Lower lobe of right lung (tissue), 2 donors: ENCODE results near the gene UBXN6. TPM values are rescaled to one million over a fixed set of nuclear protein-coding genes. Genes with fewer than 3 reads are reported as not detected.

ENCODE experiments used
- ATAC-seq, 2 donors: fragments of 200-7000 bp; cut with Tn5 transposase; one replicate each; pipeline ENCODE4 v1.9.1; 2020 to 2022; ENCODE audit warnings: mild to moderate bottlenecking in 2 of 2, moderate library complexity in 2 of 2
- DNase-seq: peaks from one replicate; pipeline ENCODE4 v3.0.0-alpha.2; 2020
- H3K27ac ChIP-seq: fragments of 200-600 bp; one replicate; pipeline ENCODE4 v1.8.0; 2022
- H3K27me3 ChIP-seq: fragments of 200-600 bp; one replicate; pipeline ENCODE4 v1.8.0; 2022; ENCODE audit warnings: low read depth
- H3K36me3 ChIP-seq: fragments of 200-600 bp; one replicate; pipeline ENCODE4 v1.8.0; 2022; ENCODE audit warnings: mild to moderate bottlenecking
- H3K4me1 ChIP-seq: fragments of 200-600 bp; one replicate; pipeline ENCODE4 v1.8.0; 2022
- H3K4me3 ChIP-seq: fragments of 200-600 bp; one replicate; pipeline ENCODE4 v1.8.0; 2022; ENCODE audit warnings: mild to moderate bottlenecking
- H3K9me3 ChIP-seq: fragments of 200-600 bp; one replicate; pipeline ENCODE4 v1.8.0; 2022
- intact Hi-C: fragments of 100-400 bp; cut with DNase I; formaldehyde crosslinking; loops from one replicate; pipeline ENCODE4 v1.11.0; 2022
- total RNA-seq: library from RNA; stranded (reverse); fragmentation: NEBNext Ultra II Directional; extraction: Animal tissue kit (Norgen Biotek cat#: 25700); gene quantifications from one replicate; pipeline ENCODE4 v1.2.1, GENCODE V29; 2021
- TF ChIP-seq, protein P1 (sequence below): fragments of 200-600 bp; IDR thresholded peaks from one replicate; pipeline ENCODE4 v1.8.0; 2022; ENCODE audit warnings: antibody characterized with exemption, mild to moderate bottlenecking
- donor health status: DM: no; HTN: yes; CAD: no; lungs with severe emphysema.

The UBXN6 gene
- total RNA-seq, 1 donor from 2014 or later = 86.1 TPM

DNA sequence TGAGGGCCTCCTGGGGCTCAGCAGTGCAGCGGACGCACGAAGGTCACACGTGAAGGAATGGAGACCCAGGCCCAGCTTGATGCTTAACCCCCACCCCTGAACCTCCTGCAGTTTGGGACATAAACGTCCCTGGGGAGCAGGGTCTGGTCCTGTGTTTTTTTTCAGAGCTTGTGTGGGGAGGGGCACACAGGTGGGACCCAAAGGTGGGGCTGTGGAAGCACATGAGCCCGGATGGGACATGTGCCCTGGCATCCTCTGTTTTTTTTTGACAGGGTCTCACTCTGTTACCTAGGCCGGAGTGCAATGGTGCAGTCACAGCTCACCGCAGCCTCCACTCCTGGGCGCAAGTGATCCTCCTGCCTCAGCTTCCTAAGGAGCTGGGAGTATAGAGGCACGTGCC, 20.5 kb downstream of the UBXN6 start:
- H3K27me3 ChIP-seq = no peaks in the 10 kb centered on the region
- no peak for ATAC-seq
- peaks cover 2% of the 10 kb centered on the region for H3K4me1 ChIP-seq
- DNase-seq = no peak
- TF ChIP-seq, protein P1, sequence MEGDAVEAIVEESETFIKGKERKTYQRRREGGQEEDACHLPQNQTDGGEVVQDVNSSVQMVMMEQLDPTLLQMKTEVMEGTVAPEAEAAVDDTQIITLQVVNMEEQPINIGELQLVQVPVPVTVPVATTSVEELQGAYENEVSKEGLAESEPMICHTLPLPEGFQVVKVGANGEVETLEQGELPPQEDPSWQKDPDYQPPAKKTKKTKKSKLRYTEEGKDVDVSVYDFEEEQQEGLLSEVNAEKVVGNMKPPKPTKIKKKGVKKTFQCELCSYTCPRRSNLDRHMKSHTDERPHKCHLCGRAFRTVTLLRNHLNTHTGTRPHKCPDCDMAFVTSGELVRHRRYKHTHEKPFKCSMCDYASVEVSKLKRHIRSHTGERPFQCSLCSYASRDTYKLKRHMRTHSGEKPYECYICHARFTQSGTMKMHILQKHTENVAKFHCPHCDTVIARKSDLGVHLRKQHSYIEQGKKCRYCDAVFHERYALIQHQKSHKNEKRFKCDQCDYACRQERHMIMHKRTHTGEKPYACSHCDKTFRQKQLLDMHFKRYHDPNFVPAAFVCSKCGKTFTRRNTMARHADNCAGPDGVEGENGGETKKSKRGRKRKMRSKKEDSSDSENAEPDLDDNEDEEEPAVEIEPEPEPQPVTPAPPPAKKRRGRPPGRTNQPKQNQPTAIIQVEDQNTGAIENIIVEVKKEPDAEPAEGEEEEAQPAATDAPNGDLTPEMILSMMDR = no peak
- intact Hi-C loops = no loop called here
- H3K36me3 ChIP-seq = peaks cover 19% of the 10 kb centered on the region
- H3K4me3 ChIP-seq = no peak overlapping the region
- no peak overlapping the region for H3K27ac ChIP-seq
- no peaks in the 10 kb centered on the region for H3K9me3 ChIP-seq

DNA sequence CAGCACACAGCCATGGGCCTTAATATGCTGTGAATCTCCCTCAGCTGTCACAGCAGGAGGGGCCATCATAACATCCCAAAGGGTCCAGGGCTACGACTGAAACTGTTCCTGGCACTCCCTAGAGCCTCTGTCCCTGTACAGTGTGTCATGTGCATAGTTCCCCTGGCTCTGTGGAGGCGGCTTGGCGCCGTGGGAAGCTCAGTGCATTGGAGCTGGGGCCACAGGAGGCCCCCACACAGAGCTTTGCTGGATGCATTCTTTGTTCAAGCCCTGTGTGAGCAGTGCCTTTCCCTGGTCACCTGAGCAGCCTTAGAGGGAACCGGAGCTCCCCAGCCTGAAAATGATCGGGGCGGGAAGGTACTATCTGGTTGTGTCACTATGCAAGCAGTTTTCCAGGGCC, 21.4 kb downstream of the UBXN6 start:
- no peaks in the 10 kb centered on the region for H3K27me3 ChIP-seq
- peaks cover 26% of the 10 kb centered on the region for H3K36me3 ChIP-seq
- no peaks in the 10 kb centered on the region for H3K9me3 ChIP-seq
- no peak for DNase-seq
- intact Hi-C loops = no loop called here
- H3K4me3 ChIP-seq = no peak overlapping the region
- peaks cover 10% of the 10 kb centered on the region for H3K4me1 ChIP-seq
- ATAC-seq = no peak
- no peak overlapping the region for H3K27ac ChIP-seq
- TF ChIP-seq, protein P1 = no peak

DNA sequence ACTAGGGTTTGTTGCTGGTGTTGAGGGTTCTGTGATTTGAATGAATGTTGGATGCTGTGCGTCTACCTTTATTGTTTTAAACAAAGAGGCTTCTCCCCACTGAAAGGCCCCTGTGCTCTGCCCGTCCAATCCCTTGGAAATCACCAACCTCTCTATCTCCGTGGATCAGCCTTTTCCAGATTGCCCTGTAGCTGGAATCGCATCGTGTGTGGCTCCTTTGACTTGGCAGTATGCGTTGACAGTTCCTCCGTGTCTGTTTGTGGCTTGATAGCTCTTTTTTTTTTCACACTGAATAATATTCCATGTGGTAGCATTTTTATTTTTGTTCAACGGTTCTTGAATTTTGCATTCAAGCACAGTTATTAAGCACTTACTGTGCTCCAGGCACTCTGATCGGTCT, 23.2 kb downstream of the UBXN6 start:
- peaks cover 38% of the 10 kb centered on the region for H3K36me3 ChIP-seq

DNA sequence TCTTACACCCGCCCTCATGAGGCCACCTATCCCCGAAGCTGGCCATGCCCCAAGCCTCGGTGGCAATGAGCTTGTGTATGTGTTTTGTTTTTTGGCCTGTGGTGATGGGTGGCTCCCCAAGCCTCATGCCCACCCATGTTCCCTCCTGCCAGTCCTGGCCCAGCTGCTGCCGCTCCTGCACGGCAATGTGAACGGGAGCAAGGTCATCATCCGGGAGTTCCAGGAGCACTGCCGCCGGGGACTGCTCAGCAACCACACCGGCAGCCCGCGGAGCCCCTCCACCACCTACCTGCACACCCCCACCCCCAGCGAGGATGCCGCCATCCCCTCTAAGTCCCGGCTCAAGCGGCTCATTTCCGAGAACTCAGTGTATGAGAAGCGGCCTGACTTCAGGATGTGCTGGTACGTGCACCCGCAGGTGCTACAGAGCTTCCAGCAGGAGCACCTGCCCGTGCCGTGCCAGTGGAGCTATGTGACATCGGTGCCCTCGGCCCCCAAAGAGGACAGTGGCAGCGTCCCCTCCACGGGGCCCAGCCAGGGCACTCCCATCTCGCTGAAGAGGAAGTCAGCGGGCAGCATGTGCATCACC, 24.6 kb downstream of the UBXN6 start:
- no peak overlapping the region for H3K27ac ChIP-seq
- intact Hi-C loops = no loop called here
- H3K36me3 ChIP-seq = peaks cover 40% of the 10 kb centered on the region
- peaks cover 22% of the 10 kb centered on the region for H3K4me1 ChIP-seq
- DNase-seq (no peak), ATAC-seq (no peak)
- TF ChIP-seq, protein P1 = no peak
- H3K4me3 ChIP-seq = no peak overlapping the region
- no peaks in the 10 kb centered on the region for H3K27me3 ChIP-seq
- no peaks in the 10 kb centered on the region for H3K9me3 ChIP-seq

More for the DNA sequence above, 23.2 kb downstream of the UBXN6 start:
- intact Hi-C loops = no loop called here
- Histone ChIP-seq H3K27me3 (no peaks in the 10 kb centered on the region), H3K4me1 (peaks cover 22% of the 10 kb centered on the region), H3K9me3 (no peaks in the 10 kb centered on the region), H3K4me3 (no peak overlapping the region), H3K27ac (no peak overlapping the region)
- ATAC-seq (no peak), DNase-seq (no peak)
- TF ChIP-seq, protein P1 = no peak

DNA sequence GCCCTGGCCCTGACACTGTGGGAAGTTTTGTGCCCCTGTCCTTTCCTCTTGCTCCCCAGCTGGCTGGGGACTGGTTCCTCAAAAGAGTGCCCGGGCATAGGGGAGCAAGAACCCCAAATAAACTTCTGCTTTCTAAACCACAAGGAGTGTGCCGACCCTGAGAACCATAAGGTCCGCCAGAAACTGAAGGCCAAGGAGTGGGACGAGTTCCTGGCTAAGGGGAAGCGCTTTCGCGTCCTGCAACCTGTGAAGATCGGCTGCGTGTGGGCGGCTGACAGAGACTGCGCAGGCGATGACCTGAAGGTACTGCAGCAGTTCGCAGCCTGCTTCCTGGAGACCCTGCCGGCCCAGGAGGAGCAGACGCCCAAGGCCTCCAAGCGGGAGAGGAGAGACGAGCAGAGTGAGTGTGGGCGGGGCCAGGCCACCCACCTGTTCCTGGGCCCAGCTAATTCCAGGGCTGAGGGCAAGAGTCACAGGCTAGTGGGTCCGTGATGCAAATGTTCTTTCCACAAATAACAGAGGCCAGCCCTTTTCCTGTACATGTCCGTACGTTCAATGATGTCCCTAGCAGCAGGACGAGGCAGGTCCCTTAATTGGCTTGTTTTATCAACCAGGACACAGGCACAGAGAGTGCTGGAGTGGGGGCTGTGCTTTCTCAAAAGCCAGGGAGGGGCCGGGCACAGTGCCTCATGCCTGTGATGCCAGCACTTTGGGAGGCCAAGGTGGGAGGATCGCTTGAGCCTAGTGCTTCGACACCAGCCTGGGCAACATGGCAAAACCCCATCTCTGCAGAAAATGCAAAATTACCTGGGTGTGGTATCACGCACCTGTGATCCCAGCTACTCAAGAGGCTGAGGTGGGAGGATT, 25.6 kb downstream of the UBXN6 start:
- intact Hi-C loops = no loop called here
- Histone ChIP-seq H3K27ac (no peak overlapping the region), H3K36me3 (peaks cover 40% of the 10 kb centered on the region)

More for the DNA sequence above, 25.6 kb downstream of the UBXN6 start:
- ATAC-seq = peak; percentile 68 to 74
- no peaks in the 10 kb centered on the region for H3K27me3 ChIP-seq
- H3K4me3 ChIP-seq = no peak overlapping the region
- peak; percentile 76 for DNase-seq
- TF ChIP-seq, protein P1 = no peak
- H3K4me1 ChIP-seq = peaks cover 22% of the 10 kb centered on the region
- no peaks in the 10 kb centered on the region for H3K9me3 ChIP-seq
